AG09309 (cell line): ENCODE results near the gene PPFIA4.

ENCODE experiments used
- DNase-seq: peaks from one replicate; pipeline ENCODE4 v3.0.0-alpha.2; 2010; ENCODE audit warnings: low read depth
- H3K4me3 ChIP-seq: 2 replicates; pipeline ENCODE4 v1.5.1; 2011; ENCODE audit warnings: mild to moderate bottlenecking, low read depth, low read length, moderate library complexity; ENCODE audit not compliant: control insufficient read depth
- CTCF ChIP-seq: IDR thresholded peaks from 2 replicates; pipeline ENCODE4 v1.5.1; 2011; ENCODE audit warnings: mild to moderate bottlenecking, low read depth, low read length, inconsistent platforms; ENCODE audit not compliant: insufficient read depth, control insufficient read depth; ENCODE audit errors: missing control alignments

The PPFIA4 gene

GRCh38 chr1:203126866-203127665 is 100.8 kb downstream of the PPFIA4 start:
- no peak for DNase-seq
- H3K4me3 ChIP-seq = peak overlapping the region; percentile 58
- no peak for TF ChIP-seq CTCF

GRCh38 chr1:203127666-203128430 is 101.6 kb downstream of the PPFIA4 start, which contains the start of gene ADORA1:
Gene ADORA1, plus strand, starts transcription at chr1:203127726. Its CDS starts 1,116 bp downstream, at chr1:203128842.
- peak; percentile 17 for TF ChIP-seq CTCF
- no peak for DNase-seq
- peak within 1 kb of the TSS; percentile 58 for H3K4me3 ChIP-seq

GRCh38 chr1:203128431-203128715 is 102.1 kb downstream of the PPFIA4 start:
- no peak for DNase-seq
- peak overlapping the region; percentile 58 for H3K4me3 ChIP-seq
- no peak for TF ChIP-seq CTCF
